DOHH2 (cell line): Measurements from ENCODE around the gene SLC34A1.

Source experiments
- H3F3A ChIP-seq: fragments of 200-600 bp; sonication (generic), shearing (Covaris generic); 2 replicates; pipeline ENCODE4 v1.6.0; 2016; ENCODE audit warnings: antibody characterized with exemption, mild to moderate bottlenecking; ENCODE audit not compliant: control insufficient read depth, insufficient read depth
- H3K27ac ChIP-seq: fragments of 200-600 bp; sonication (generic); 2 replicates; pipeline ENCODE4 v1.5.1; 2014; ENCODE audit warnings: low read depth, mild to moderate bottlenecking, low read length, moderate library complexity
- H3K27me3 ChIP-seq: fragments of 200-600 bp; sonication (generic); 2 replicates; pipeline ENCODE4 v1.6.1; 2014; ENCODE audit warnings: mild to moderate bottlenecking, low read length, mixed read lengths; ENCODE audit not compliant: control insufficient read depth
- H3K36me3 ChIP-seq: fragments of 200-600 bp; sonication (generic); 2 replicates; pipeline ENCODE4 v1.6.1; 2014; ENCODE audit warnings: mild to moderate bottlenecking, low read length, moderate library complexity, mixed read lengths; ENCODE audit not compliant: control insufficient read depth
- H3K4me1 ChIP-seq: fragments of 200-600 bp; sonication (generic); 2 replicates; pipeline ENCODE4 v1.6.1; 2014; ENCODE audit warnings: mild to moderate bottlenecking, low read length, mixed read lengths; ENCODE audit not compliant: control insufficient read depth
- H3K4me2 ChIP-seq: fragments of 200-600 bp; sonication (generic); 2 replicates; pipeline ENCODE4 v1.6.0; 2014; ENCODE audit warnings: mild to moderate bottlenecking, low read length, moderate library complexity
- H3K4me3 ChIP-seq: fragments of 200-600 bp; sonication (generic); 2 replicates; pipeline ENCODE4 v1.5.1; 2014; ENCODE audit warnings: mild to moderate bottlenecking, low read length, mixed read lengths
- H3K79me2 ChIP-seq: fragments of 200-600 bp; sonication (generic); 2 replicates; pipeline ENCODE4 v1.6.1; 2014; ENCODE audit warnings: mild to moderate bottlenecking, low read length, mixed read lengths; ENCODE audit not compliant: control insufficient read depth
- H3K9me2 ChIP-seq: fragments of 200-600 bp; sonication (generic); replicated peaks from 2 replicates; pipeline ENCODE4 v1.6.1; 2014; ENCODE audit warnings: mild to moderate bottlenecking, low read length, mixed read lengths; ENCODE audit not compliant: control insufficient read depth
- H3K9me3 ChIP-seq: fragments of 200-600 bp; sonication (generic); 2 replicates; pipeline ENCODE4 v1.6.1; 2014; ENCODE audit warnings: antibody characterized with exemption, low read length, mixed read lengths; ENCODE audit not compliant: control insufficient read depth, insufficient read depth
- H4K20me1 ChIP-seq: fragments of 200-600 bp; sonication (generic); 2 replicates; pipeline ENCODE4 v1.6.0; 2014; ENCODE audit warnings: low read depth, mild to moderate bottlenecking, antibody characterized with exemption, low read length, moderate library complexity; ENCODE audit not compliant: control insufficient read depth, insufficient read depth
- EZH2phosphoT487 ChIP-seq: fragments of 200-600 bp; sonication (generic); IDR thresholded peaks from 2 replicates; pipeline ENCODE4 v1.6.1; 2017; ENCODE audit warnings: borderline replicate concordance, mild to moderate bottlenecking, antibody characterized with exemption, low read length, moderate library complexity, mixed read lengths
- TF ChIP-seq, protein P1 (sequence below): fragments of 200-600 bp; sonication (generic); IDR thresholded peaks from one replicate; pipeline ENCODE4 v1.5.1; 2014; ENCODE audit warnings: antibody characterized with exemption, mild to moderate bottlenecking, low read depth, low read length; ENCODE audit not compliant: poor library complexity, severe bottlenecking

The SLC34A1 gene

DNA sequence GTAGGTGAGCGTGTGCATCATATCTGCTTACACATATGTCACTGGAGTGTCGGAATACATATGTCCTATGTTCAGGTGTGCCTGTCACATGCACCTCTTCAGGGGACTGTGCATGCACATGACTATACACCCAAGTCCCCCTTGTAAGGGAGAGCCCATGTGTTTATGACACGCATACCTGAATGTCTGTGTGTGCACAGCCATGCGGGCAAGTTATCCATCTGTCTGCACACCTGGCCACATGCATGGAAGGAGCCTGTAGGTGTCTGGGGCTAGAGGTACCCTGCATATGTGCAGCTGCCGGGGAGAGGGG lies 27.1 kb upstream of the SLC34A1 start:
- no peaks in the 10 kb centered on the region for H3K27me3 ChIP-seq
- H4K20me1 ChIP-seq, result no peaks in the 10 kb centered on the region
- peaks cover 4% of the 10 kb centered on the region; the same call in 1 of the 2 replicates for H3K9me3 ChIP-seq
- peaks cover 13% of the 10 kb centered on the region for H3K79me2 ChIP-seq
- peaks cover 6% of the 10 kb centered on the region for H3F3A ChIP-seq
- no peaks in the 10 kb centered on the region for H3K36me3 ChIP-seq
- H3K4me2 ChIP-seq, result peak overlapping the region; percentile 90
- no peaks in the 10 kb centered on the region for H3K9me2 ChIP-seq
- peaks cover 62% of the 10 kb centered on the region for H3K4me1 ChIP-seq
- TF ChIP-seq, protein P1, sequence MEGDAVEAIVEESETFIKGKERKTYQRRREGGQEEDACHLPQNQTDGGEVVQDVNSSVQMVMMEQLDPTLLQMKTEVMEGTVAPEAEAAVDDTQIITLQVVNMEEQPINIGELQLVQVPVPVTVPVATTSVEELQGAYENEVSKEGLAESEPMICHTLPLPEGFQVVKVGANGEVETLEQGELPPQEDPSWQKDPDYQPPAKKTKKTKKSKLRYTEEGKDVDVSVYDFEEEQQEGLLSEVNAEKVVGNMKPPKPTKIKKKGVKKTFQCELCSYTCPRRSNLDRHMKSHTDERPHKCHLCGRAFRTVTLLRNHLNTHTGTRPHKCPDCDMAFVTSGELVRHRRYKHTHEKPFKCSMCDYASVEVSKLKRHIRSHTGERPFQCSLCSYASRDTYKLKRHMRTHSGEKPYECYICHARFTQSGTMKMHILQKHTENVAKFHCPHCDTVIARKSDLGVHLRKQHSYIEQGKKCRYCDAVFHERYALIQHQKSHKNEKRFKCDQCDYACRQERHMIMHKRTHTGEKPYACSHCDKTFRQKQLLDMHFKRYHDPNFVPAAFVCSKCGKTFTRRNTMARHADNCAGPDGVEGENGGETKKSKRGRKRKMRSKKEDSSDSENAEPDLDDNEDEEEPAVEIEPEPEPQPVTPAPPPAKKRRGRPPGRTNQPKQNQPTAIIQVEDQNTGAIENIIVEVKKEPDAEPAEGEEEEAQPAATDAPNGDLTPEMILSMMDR, result no peak
- no peak for TF ChIP-seq EZH2phosphoT487
- H3K27ac ChIP-seq, result peak overlapping the region; percentile 65
- H3K4me3 ChIP-seq, result peak overlapping the region; percentile 91

DNA sequence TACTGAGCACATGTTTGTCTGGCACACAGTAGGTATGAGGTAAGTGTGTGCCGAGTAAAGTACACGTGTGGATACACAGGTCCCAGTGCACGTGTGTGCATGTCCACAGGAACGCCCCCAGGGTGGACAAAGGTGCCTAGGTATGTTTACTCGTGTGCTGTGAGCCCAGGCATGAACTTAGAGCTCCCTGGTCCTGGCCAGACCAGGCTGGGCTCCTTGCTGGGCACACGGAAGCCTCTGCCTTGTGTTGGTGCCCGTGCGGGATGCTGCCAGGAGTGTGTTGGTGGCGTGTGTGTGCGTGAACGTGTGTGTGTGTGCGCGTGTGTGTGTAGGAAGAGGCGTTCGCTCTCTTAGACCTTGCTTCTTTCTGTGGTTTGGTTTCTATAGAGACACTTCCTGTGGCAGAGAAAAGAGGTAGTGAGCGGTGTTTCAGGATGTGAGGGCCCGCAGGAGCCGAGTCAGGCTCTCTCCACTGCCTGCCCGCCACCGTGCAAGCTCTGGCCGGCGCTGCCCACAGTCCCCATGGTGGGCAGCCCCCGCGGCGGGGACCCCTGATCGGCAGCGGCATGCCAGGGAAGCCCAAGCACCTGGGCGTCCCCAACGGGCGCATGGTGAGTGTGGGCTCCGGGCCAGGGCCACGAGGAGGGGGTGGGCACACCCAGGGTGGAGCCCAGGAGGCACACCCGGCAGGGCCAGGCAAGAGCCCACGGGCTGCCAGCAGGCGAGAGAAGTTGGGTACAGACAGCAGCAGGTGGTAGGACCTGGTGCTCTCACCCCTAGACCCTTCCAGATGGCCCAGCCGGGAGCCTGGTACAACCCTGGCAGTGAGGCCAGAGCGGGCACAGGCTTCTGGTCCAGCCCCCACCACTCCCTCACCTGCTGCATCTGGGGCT lies 26.5 kb upstream of the SLC34A1 start, which contains the start of gene RGS14:
Gene RGS14 (plus strand): TSS at position 466 of the 893 bp plus-strand sequence. CDS start 101 bp downstream, at position 567.
- H3K36me3 ChIP-seq, result no peaks in the 10 kb centered on the region
- no peaks in the 10 kb centered on the region for H3K9me2 ChIP-seq
- no peaks in the 10 kb centered on the region for H4K20me1 ChIP-seq
- peaks cover 13% of the 10 kb centered on the region for H3K79me2 ChIP-seq
- H3K4me1 ChIP-seq, result peaks cover 64% of the 10 kb centered on the region
- no peak for TF ChIP-seq EZH2phosphoT487
- TF ChIP-seq, protein P1, result no peak
- no peaks in the 10 kb centered on the region for H3K27me3 ChIP-seq
- H3K27ac ChIP-seq, result peak within 1 kb of the TSS; percentile 65
- peak within 1 kb of the TSS; percentile 91 for H3K4me3 ChIP-seq
- peaks cover 4% of the 10 kb centered on the region; the same call in 1 of the 2 replicates for H3K9me3 ChIP-seq
- H3K4me2 ChIP-seq, result peak within 1 kb of the TSS; percentile 90
- H3F3A ChIP-seq, result peaks cover 8% of the 10 kb centered on the region

DNA sequence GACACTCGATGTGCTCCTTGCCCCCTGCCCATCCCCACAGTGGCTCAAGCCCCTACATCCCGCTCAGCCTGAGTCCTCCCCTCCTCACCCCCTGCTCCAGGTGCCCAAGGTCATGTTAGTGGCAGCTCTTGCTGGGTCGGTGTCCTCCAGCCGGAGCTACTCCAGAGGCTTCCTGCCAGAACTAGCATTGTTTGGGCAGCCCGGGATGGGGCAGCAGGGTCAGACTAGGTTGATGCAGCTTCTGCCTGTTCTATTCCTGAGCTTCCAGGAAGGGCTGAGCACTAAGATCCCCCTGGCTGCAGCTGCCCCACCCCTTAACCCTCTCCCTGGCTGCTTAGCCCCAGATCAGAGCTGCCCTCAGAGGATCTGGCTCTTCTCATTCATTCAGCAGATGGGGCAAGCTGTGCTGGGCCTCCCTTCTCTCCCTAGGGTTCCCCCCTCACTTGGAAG lies 25.8 kb upstream of the SLC34A1 start:
- H3K9me3 ChIP-seq, result peaks cover 4% of the 10 kb centered on the region; the same call in 1 of the 2 replicates
- TF ChIP-seq, protein P1, result no peak
- TF ChIP-seq EZH2phosphoT487, result no peak
- H3F3A ChIP-seq, result peaks cover 8% of the 10 kb centered on the region
- peak overlapping the region; percentile 91 for H3K4me3 ChIP-seq
- H3K79me2 ChIP-seq, result peaks cover 13% of the 10 kb centered on the region
- H3K27ac ChIP-seq, result peak overlapping the region; percentile 65
- H3K4me1 ChIP-seq, result peaks cover 71% of the 10 kb centered on the region
- H3K27me3 ChIP-seq, result no peaks in the 10 kb centered on the region
- H3K4me2 ChIP-seq, result peak overlapping the region; percentile 90
- H3K36me3 ChIP-seq, result no peaks in the 10 kb centered on the region
- H3K9me2 ChIP-seq, result no peaks in the 10 kb centered on the region
- no peaks in the 10 kb centered on the region for H4K20me1 ChIP-seq
